NOMO-1 treated with dmso at 0.1 percent for 144 hours (cell line): ENCODE data around the gene LTB.

Experiments used
- DNase-seq: peaks from one replicate; lab custom pipeline; 2025; ENCODE audit not compliant: unreplicated experiment; lab: John Stamatoyannopoulos, UW

LTB gene

GRCh38 chr6:31531771-31532643 lies 50.2 kb downstream of the LTB start:
- no peak for DNase-seq

DNA sequence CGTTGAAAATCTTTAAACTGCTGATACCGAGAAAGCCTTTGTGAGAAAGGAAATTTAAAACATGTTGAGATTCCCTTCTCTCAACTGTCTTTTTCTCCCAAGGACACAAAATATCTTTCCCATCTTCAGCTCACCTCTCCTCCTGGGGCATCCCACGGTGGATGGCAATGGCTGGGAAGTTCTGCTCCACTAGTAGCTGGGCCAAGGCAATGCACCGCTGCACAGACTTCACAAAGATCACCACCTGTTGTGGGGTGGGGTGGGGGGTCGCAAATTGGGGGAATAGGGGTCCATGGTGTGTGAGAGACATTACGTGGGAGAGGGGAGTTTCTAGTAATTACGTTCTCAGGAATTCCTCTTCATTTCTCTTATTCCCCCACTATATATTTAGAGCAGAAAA lies 51.1 kb downstream of the LTB start:
- no peak for DNase-seq

DNA sequence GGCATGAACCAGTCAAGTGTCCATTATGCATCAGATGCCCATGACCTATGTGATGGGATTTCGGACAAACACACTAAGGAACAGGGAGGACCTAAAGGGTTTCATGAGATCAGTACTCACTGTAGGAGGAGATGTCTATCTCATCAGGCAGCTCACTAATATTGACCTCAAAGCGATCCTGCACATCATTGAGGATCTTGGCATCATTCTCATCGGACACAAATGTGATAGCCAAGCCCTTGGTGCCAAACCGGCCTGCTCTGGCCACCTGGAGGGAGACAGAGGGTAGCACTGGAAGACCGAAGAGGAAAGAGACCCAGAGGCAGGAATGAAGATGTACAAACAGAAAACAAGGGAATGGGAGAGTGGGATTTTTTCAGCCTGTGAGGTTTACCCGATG lies 51.6 kb downstream of the LTB start:
- DNase-seq = no peak
